Fibroblast of mammary gland (primary cell): ENCODE results near the gene TPST2.

Experiments used
- DNase-seq: peaks from one replicate; pipeline ENCODE4 v3.0.0-alpha.2; 2010; ENCODE audit warnings: low read depth
- H3K4me3 ChIP-seq: 2 replicates; pipeline ENCODE4 v1.5.1; 2011; ENCODE audit warnings: low read depth, mild to moderate bottlenecking, low read length, moderate library complexity; ENCODE audit not compliant: control insufficient read depth
- TF ChIP-seq, protein P1 (sequence below): conservative IDR thresholded peaks from 2 replicates; pipeline ENCODE4 v1.5.1; 2011; ENCODE audit warnings: low read depth, low read length, inconsistent platforms; ENCODE audit not compliant: control insufficient read depth, insufficient read depth

Gene TPST2

DNA sequence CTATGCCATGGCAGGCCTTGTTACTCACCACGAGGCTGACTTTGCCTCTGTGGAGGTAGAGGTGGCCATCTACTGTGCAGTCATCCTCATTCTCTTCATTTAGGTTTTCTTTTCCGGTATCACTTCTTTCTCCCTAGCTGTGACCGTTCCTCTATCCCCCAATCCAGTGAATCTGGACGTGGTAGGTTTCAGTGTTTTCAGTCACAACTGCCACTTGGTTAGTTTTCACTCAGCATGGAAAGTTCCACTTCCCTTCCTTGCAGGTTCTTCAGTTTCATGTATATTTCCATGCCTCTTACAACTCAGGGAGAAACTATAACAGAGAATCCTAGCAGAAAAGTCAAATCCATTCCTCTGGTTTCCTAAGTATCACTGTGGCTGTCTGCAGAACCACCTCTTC, 108.2 kb downstream of the TPST2 start:
- TF ChIP-seq, protein P1, sequence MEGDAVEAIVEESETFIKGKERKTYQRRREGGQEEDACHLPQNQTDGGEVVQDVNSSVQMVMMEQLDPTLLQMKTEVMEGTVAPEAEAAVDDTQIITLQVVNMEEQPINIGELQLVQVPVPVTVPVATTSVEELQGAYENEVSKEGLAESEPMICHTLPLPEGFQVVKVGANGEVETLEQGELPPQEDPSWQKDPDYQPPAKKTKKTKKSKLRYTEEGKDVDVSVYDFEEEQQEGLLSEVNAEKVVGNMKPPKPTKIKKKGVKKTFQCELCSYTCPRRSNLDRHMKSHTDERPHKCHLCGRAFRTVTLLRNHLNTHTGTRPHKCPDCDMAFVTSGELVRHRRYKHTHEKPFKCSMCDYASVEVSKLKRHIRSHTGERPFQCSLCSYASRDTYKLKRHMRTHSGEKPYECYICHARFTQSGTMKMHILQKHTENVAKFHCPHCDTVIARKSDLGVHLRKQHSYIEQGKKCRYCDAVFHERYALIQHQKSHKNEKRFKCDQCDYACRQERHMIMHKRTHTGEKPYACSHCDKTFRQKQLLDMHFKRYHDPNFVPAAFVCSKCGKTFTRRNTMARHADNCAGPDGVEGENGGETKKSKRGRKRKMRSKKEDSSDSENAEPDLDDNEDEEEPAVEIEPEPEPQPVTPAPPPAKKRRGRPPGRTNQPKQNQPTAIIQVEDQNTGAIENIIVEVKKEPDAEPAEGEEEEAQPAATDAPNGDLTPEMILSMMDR = no peak
- no peak for DNase-seq
- no peak overlapping the region for H3K4me3 ChIP-seq

DNA sequence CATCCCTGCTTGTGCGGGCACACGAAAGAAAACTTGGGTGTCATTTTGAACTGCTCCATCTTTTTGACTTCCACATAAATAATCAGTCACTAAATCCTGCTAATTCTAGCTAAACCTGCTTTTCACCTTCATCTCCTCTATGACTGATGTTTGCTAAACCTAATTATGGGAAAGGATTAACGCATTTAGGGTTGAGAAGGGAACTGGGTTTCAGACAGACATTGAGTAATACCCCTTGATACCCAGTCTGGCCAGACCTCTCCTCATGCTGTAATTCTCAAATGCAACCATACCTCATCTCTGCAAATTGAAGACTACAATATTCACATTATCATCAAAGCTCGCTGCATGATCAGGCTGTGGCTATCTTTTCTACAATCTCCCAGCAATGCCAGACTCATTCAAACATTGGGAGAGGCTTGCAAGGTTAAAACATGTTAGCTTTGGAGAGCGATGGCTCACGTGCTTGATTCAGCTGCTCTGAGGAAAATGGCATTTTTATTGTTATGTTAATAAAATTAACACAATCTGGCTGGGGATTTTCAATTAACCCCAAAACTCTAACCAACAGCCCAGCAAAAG, 108.7 kb downstream of the TPST2 start:
- TF ChIP-seq, protein P1 = no peak
- H3K4me3 ChIP-seq = no peak overlapping the region
- no peak for DNase-seq

DNA sequence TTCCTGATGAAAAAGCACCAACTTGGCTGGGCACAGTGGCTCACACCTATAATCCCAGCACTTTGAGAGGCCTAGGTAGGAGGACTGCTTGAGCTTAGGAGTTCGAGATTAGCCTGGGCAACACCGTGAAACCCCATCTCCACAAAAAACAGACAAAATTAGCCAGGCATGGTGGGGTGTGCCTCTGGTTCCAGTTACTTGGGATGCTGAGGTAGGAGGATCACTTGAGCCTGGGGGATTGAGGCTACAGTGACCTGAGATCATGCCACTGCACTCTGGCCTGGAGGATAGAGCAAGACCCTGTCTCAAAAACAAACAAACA, 109.4 kb downstream of the TPST2 start:
- TF ChIP-seq, protein P1 = no peak
- no peak overlapping the region for H3K4me3 ChIP-seq
- DNase-seq = no peak

DNA sequence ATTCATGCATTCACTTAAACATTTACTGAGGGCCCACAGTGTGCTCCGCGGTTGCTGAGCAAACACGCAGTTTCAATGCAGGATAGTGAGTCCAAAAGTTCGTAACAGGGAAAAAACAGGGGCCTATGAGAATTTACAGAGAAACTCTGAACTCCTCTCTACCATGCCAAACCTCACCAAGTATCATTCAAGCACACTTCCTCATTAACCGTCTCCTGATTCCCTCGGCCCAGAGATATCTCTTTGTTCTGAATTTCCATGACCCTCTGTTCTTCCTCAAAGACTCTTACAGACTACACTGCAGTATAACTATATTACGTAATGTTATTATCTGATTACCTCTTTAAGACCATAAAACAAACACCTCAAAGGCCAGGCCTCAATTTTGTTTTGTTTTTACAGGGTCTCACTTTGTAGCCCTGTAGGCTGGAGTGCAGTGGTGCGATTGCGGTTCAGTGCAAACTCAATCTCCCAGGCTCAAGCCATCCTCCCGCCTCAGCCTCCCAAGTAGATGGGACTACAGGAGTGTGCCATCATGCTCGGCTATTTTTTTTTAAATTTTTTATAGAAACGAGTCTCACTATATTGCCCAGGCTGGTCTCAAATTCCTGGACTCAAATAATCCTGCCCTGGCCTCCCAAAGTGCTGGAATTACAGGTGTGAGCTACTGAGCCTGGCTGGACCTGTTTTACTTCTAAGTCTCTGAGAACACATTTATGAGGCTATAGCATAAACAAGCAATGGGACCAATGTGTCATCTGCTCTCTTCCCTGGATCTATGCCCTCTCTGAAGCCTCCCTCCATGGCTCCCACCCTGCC, 109.9 kb downstream of the TPST2 start:
- TF ChIP-seq, protein P1 = no peak
- DNase-seq = no peak
- peak overlapping the region; percentile 31 for H3K4me3 ChIP-seq

DNA sequence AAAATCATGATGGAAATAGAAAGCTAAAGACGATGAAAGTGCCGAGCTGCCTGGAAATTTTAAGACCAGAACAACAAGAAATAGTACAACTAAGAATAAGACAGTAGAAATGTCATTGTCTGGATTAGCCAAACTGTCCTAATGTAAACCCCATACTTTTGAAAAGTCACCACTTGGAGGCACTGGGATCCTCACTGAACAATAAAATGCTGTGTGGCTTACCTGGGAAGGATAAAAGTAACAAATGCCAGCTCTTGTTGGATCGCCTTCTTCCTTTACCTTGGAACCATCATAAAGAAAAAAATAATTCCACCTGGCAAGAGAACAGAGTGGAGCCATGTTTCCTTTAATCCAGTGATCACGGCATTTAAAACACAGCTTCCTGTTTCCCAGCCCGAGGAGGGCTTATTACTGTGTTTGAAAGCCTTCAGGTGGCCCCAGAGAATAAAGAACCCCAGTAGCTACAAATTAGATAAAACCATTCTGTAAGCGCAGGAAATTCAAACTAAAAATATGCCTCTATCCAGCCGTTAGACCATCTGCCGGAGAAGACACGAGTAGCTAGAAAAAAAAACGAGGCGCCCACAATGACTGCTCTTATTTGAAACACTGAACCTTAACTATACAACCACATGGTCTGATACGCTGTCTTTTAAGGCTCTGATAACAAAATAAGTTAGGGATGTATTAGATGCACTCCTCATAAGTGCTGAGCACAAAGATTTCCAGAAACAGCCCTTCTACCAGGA, 110.7 kb downstream of the TPST2 start:
- no peak for DNase-seq
- H3K4me3 ChIP-seq = peak overlapping the region; percentile 31
- TF ChIP-seq, protein P1 = no peak

DNA sequence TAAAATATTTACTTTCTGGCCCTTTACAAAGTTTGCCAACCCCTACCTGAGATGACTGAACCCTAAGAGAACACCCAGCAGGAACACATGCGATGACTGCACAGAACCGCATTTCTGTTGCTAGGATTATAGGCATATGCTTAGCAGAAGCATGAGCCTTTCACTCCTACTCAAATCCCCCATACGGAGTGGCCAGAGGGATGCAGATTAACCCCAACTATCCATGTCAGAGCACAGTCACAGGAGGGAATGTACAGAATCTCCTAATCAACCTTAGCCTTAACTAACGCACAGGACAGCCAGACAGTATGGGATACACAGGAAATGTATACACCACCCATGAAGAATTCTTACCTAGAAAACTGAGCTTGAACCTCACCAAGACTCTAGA, 112.6 kb downstream of the TPST2 start:
- TF ChIP-seq, protein P1 = no peak
- no peak overlapping the region for H3K4me3 ChIP-seq
- DNase-seq = no peak
